OCI-LY7 (cell line): ENCODE data around the gene GNG14. TPM values are rescaled to one million over a fixed set of nuclear protein-coding genes. Genes with fewer than 3 reads are reported as not detected.

Source experiments
- BruUV-seq: library from RNA; stranded (reverse); fragments of 400-500 nt; replicated peaks from 2 replicates; lab custom pipeline; 2021; lab: Mats Ljungman, UMichigan
- CTCF ChIA-PET: fragments of 300-600 bp; sonication (Branson Sonifier 250); formaldehyde crosslinking; loops from one replicate; lab custom pipeline; 2022; ENCODE audit warnings: antibody characterized with exemption; ENCODE audit not compliant: unreplicated experiment; lab: Charles Lee
- POLR2A ChIA-PET: fragments of 300-600 bp; sonication (Branson Sonifier 250); formaldehyde crosslinking; loops from one replicate; lab custom pipeline; 2022; ENCODE audit warnings: antibody characterized with exemption; lab: Charles Lee
- DNase-seq: peaks from one replicate; pipeline ENCODE4 v3.0.0-alpha.2; 2015; ENCODE audit warnings: low spot score
- H2AFZ ChIP-seq: fragments of 200-600 bp; sonication (generic), shearing (Covaris generic); 2 replicates; pipeline ENCODE4 v1.6.1; 2014; ENCODE audit warnings: mild to moderate bottlenecking, antibody characterized with exemption, low read length, moderate library complexity
- H3K27ac ChIP-seq: fragments of 200-600 bp; sonication (generic); 2 replicates; pipeline ENCODE4 v1.5.1; 2014; ENCODE audit warnings: mixed run types, low read depth, mild to moderate bottlenecking, moderate library complexity, low read length, inconsistent platforms; ENCODE audit not compliant: poor library complexity, severe bottlenecking
- H3K36me3 ChIP-seq: fragments of 200-600 bp; sonication (generic); 2 replicates; pipeline ENCODE4 v1.6.1; 2014; ENCODE audit warnings: mild to moderate bottlenecking, antibody characterized with exemption, low read length, moderate library complexity, mixed read lengths; ENCODE audit not compliant: insufficient read depth
- H3K4me1 ChIP-seq: fragments of 200-600 bp; sonication (generic); 2 replicates; pipeline ENCODE4 v1.5.1; 2014; ENCODE audit warnings: mild to moderate bottlenecking, low read length; ENCODE audit not compliant: insufficient read depth, poor library complexity, severe bottlenecking
- H3K4me2 ChIP-seq: fragments of 200-600 bp; sonication (generic); 2 replicates; pipeline ENCODE4 v1.6.1; 2014; ENCODE audit warnings: mild to moderate bottlenecking, low read length
- H3K4me3 ChIP-seq: fragments of 200-600 bp; sonication (generic); 2 replicates; pipeline ENCODE4 v1.5.1; 2014; ENCODE audit warnings: mild to moderate bottlenecking, low read depth, low read length; ENCODE audit not compliant: poor library complexity, severe bottlenecking
- H3K79me2 ChIP-seq: fragments of 200-600 bp; sonication (generic); 2 replicates; pipeline ENCODE4 v1.6.1; 2016; ENCODE audit warnings: low read depth, mild to moderate bottlenecking, low read length, moderate library complexity, mixed read lengths; ENCODE audit not compliant: insufficient read depth
- H3K9me2 ChIP-seq: fragments of 200-600 bp; sonication (generic); 2 replicates; pipeline ENCODE4 v1.6.1; 2016; ENCODE audit warnings: mild to moderate bottlenecking, low read length, mixed read lengths; ENCODE audit not compliant: insufficient read depth
- H3K9me3 ChIP-seq: fragments of 200-600 bp; sonication (generic); 2 replicates; pipeline ENCODE4 v1.6.1; 2014; ENCODE audit warnings: mild to moderate bottlenecking, mixed run types, low read length, mixed read lengths
- H4K20me1 ChIP-seq: fragments of 200-600 bp; sonication (generic); 2 replicates; pipeline ENCODE4 v1.6.1; 2014; ENCODE audit warnings: mild to moderate bottlenecking, antibody characterized with exemption, low read length, moderate library complexity, mixed read lengths; ENCODE audit not compliant: insufficient read depth
- EZH2phosphoT487 ChIP-seq: fragments of 200-600 bp; sonication (generic); IDR thresholded peaks from 2 replicates; pipeline ENCODE4 v1.6.1; 2018; ENCODE audit warnings: low read depth, borderline replicate concordance, mild to moderate bottlenecking, mixed run types, antibody characterized with exemption, low read length, moderate library complexity, mixed read lengths
- intact Hi-C: fragments of 100-400 bp; cut with micrococcal nuclease; formaldehyde crosslinking; loops from one replicate; pipeline ENCODE4 v1.10.0; 2022; ENCODE audit not compliant: unreplicated experiment
- total RNA-seq, 2 experiments: library from RNA; depleted of rRNA in 1 of 2; stranded (reverse); fragments of >200 nt in 1 of 2; shearing (Covaris generic) in 1 of 2; gene quantifications; 2 replicates each; pipeline ENCODE4 v1.2.3, GENCODE V29; 2014 to 2022
- TF ChIP-seq, protein P1 (sequence below): fragments of 200-600 bp; sonication (generic); conservative IDR thresholded peaks from 2 replicates; pipeline ENCODE4 v1.5.1; 2014; ENCODE audit warnings: mild to moderate bottlenecking, antibody characterized with exemption, low read length, moderate library complexity, mixed read lengths

The GNG14 gene
- total RNA-seq, 2 experiments from 2014 or later = 0.93 TPM; not detected in 1

DNA sequence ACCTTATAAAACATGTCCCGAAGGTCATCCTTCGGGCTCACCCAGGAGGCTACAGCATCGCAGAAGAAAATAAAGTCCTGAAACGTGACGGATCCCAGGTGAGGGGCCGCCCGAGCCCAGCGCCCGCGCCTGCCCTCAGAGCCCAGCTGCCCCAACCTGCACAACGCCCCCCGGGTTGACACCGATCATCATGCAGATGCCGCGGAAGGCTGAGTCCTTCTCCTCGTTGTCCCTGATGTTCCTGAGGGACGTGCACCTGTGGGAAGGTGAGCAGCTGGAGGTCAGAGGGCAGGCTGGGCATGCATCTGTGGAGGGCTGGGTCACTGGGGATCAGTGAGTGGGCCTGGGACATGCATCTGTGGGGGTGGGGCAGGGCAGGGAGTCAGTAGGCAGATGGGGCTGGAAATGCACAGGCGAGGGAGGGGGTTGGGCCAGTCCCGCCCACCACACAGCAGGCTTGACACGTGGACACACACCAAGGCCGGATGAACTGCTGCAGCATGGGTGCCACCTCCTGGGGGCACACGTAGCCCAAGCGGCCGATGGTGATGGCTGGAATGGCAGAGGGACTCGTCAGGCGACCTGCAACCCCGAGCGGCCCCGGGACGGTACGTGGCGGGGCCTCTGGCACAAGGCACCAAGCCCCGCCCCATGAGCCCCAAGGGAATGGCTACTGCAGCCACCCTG lies 13.9 kb downstream of the GNG14 start:
- H3K27ac ChIP-seq = no peak overlapping the region
- ChIA-PET POLR2A (no interaction called here), CTCF (no interaction called here)
- DNase-seq = no peak
- no peak overlapping the region for H3K4me2 ChIP-seq
- peaks cover 90% of the 10 kb centered on the region for H3K36me3 ChIP-seq
- no peaks in the 10 kb centered on the region for H3K9me2 ChIP-seq
- H2AFZ ChIP-seq = no peak overlapping the region
- intact Hi-C loops = no loop called here
- H3K4me3 ChIP-seq = no peak overlapping the region
- no TSS peak for BruUV-seq
- H3K79me2 ChIP-seq = no peaks in the 10 kb centered on the region
- H3K9me3 ChIP-seq = no peaks in the 10 kb centered on the region
- H3K4me1 ChIP-seq = peaks cover 12% of the 10 kb centered on the region
- no peak for TF ChIP-seq EZH2phosphoT487
- TF ChIP-seq, protein P1, sequence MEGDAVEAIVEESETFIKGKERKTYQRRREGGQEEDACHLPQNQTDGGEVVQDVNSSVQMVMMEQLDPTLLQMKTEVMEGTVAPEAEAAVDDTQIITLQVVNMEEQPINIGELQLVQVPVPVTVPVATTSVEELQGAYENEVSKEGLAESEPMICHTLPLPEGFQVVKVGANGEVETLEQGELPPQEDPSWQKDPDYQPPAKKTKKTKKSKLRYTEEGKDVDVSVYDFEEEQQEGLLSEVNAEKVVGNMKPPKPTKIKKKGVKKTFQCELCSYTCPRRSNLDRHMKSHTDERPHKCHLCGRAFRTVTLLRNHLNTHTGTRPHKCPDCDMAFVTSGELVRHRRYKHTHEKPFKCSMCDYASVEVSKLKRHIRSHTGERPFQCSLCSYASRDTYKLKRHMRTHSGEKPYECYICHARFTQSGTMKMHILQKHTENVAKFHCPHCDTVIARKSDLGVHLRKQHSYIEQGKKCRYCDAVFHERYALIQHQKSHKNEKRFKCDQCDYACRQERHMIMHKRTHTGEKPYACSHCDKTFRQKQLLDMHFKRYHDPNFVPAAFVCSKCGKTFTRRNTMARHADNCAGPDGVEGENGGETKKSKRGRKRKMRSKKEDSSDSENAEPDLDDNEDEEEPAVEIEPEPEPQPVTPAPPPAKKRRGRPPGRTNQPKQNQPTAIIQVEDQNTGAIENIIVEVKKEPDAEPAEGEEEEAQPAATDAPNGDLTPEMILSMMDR = no peak
- H4K20me1 ChIP-seq = no peaks in the 10 kb centered on the region

DNA sequence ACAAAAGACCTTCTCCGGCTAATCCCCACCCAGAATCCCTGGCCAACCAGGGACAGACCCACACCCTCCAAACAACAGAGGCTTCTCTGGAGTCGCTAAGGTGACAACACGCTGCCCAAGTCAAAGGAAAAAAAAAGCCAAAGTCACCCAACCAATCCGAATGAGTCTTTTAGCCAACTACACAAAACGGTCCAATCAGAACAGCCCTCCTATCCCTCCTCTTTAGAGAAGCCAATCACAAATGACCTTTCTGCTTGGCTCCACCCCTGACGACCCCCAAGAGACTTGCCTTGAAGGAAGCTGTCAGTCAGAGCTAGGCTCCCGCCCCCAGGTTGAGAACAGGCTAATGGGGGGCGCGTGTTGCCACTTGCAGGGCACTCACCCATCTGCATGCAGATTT lies 15.2 kb downstream of the GNG14 start:
- Histone ChIP-seq H3K4me1 (no peaks in the 10 kb centered on the region), H3K27ac (no peak overlapping the region), H3K4me2 (no peak overlapping the region), H3K36me3 (peaks cover 96% of the 10 kb centered on the region), H3K79me2 (no peaks in the 10 kb centered on the region), H3K9me2 (no peaks in the 10 kb centered on the region), H4K20me1 (no peaks in the 10 kb centered on the region), H3K9me3 (no peaks in the 10 kb centered on the region), H2AFZ (no peak overlapping the region), H3K4me3 (no peak overlapping the region)
- DNase-seq = peak; percentile 83
- ChIA-PET POLR2A (no interaction called here), CTCF (interaction anchor here (0.5 to 0.6 kb wide), 3 partner anchors 15 to 352 kb away, joined by 3 read pairs; no protein-coding TSS in a partner anchor)
- intact Hi-C loops = no loop called here
- TF ChIP-seq, protein P1 = no peak
- BruUV-seq = no TSS peak

DNA sequence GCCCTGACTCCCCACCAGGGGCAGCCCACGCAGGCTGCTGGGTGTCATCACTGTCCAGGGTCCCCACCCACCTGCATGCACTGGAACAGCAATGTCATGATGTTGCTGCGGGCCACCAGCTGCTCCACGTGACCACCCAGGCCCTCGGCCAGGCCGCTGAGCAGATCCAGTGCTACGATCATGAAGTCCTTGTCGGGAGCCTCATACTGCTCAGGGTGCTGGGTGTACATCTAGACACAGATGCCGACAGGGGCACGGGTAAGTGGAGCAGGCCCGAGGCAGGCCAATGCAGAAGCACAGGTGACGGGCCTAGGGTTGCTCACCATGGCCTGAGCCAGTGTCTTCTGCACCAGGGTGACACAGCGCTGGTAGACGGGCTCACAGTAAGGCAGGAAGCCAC lies 17.4 kb downstream of the GNG14 start:
- TF ChIP-seq EZH2phosphoT487 = no peak
- TF ChIP-seq, protein P1 = no peak
- Histone ChIP-seq H3K4me1 (no peaks in the 10 kb centered on the region), H3K9me2 (no peaks in the 10 kb centered on the region), H3K27ac (no peak overlapping the region), H3K79me2 (no peaks in the 10 kb centered on the region), H3K4me2 (no peak overlapping the region), H4K20me1 (no peaks in the 10 kb centered on the region), H2AFZ (no peak overlapping the region), H3K9me3 (no peaks in the 10 kb centered on the region), H3K36me3 (peaks cover 98% of the 10 kb centered on the region), H3K4me3 (no peak overlapping the region)
- DNase-seq = no peak
- POLR2A ChIA-PET = no interaction called here
- no TSS peak for BruUV-seq
- intact Hi-C loops = no loop called here
- CTCF ChIA-PET = no interaction called here
